Measurements from ENCODE around the gene FRMPD4.

- TF ChIP-seq, protein P1, sequence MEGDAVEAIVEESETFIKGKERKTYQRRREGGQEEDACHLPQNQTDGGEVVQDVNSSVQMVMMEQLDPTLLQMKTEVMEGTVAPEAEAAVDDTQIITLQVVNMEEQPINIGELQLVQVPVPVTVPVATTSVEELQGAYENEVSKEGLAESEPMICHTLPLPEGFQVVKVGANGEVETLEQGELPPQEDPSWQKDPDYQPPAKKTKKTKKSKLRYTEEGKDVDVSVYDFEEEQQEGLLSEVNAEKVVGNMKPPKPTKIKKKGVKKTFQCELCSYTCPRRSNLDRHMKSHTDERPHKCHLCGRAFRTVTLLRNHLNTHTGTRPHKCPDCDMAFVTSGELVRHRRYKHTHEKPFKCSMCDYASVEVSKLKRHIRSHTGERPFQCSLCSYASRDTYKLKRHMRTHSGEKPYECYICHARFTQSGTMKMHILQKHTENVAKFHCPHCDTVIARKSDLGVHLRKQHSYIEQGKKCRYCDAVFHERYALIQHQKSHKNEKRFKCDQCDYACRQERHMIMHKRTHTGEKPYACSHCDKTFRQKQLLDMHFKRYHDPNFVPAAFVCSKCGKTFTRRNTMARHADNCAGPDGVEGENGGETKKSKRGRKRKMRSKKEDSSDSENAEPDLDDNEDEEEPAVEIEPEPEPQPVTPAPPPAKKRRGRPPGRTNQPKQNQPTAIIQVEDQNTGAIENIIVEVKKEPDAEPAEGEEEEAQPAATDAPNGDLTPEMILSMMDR (IDR thresholded peaks at IDR 0.05) = no peak
- no peak for TF ChIP-seq POLR2A (IDR thresholded peaks at IDR 0.05)
Measured at GRCh38 chrX:12767856-12768255, 629.6 kb downstream of the FRMPD4 start.
